AG09309 (cell line): ENCODE measurements around the gene SNAPC4.

ENCODE experiments used
- DNase-seq: peaks from one replicate; pipeline ENCODE4 v3.0.0-alpha.2; 2010; ENCODE audit warnings: low read depth
- H3K4me3 ChIP-seq: 2 replicates; pipeline ENCODE4 v1.5.1; 2011; ENCODE audit warnings: mild to moderate bottlenecking, low read depth, low read length, moderate library complexity; ENCODE audit not compliant: control insufficient read depth
- CTCF ChIP-seq: IDR thresholded peaks from 2 replicates; pipeline ENCODE4 v1.5.1; 2011; ENCODE audit warnings: mild to moderate bottlenecking, low read depth, low read length, inconsistent platforms; ENCODE audit not compliant: insufficient read depth, control insufficient read depth; ENCODE audit errors: missing control alignments

The SNAPC4 gene

GRCh38 chr9:136381966-136382513 lies 17.9 kb downstream of the SNAPC4 start:
- H3K4me3 ChIP-seq: no peak overlapping the region
- no peak for DNase-seq
- TF ChIP-seq CTCF: no peak

GRCh38 chr9:136381311-136381710 lies 18.7 kb downstream of the SNAPC4 start:
- DNase-seq: no peak
- TF ChIP-seq CTCF: no peak

GRCh38 chr9:136380381-136380780 lies 19.6 kb downstream of the SNAPC4 start:
- TF ChIP-seq CTCF: no peak

More at GRCh38 chr9:136381311-136381710, 18.7 kb downstream of the SNAPC4 start:
- no peak overlapping the region for H3K4me3 ChIP-seq

GRCh38 chr9:136379891-136380290 lies 20.1 kb downstream of the SNAPC4 start:
- H3K4me3 ChIP-seq: no peak overlapping the region
- TF ChIP-seq CTCF: no peak
- DNase-seq: no peak

More at GRCh38 chr9:136380381-136380780, 19.6 kb downstream of the SNAPC4 start:
- no peak overlapping the region for H3K4me3 ChIP-seq
- DNase-seq: no peak

- H3K4me3 ChIP-seq: no peak overlapping the region
- no peak for TF ChIP-seq CTCF
- no peak for DNase-seq
Observed at GRCh38 chr9:136379401-136379800, 20.6 kb downstream of the SNAPC4 start.

- DNase-seq: no peak
- no peak overlapping the region for H3K4me3 ChIP-seq
- no peak for TF ChIP-seq CTCF
Observed at GRCh38 chr9:136379003-136379287, 21.0 kb downstream of the SNAPC4 start.
